ENCODE measurements around the gene IFNL2.

GRCh38 chr19:39238944-39239343, 29.3 kb upstream of the IFNL2 start:
- no peak for TF ChIP-seq CTCF (IDR thresholded peaks at IDR 0.05)
- no peak for TF ChIP-seq EZH2 (IDR thresholded peaks at IDR 0.05; ENCODE audit: borderline replicate concordance, insufficient read depth, low read depth, low read length, poor library complexity, severe bottlenecking)

Data from B cell (primary cell).